Measurements from ENCODE around the gene FKBP8.

The FKBP8 gene

GRCh38 chr19:18521692-18522123 is 21.7 kb downstream of the FKBP8 start, which contains the start of gene ELL:
Gene ELL (minus strand): TSS chr19:18522070. CDS start chr19:18522055, 15 bp downstream.
- DNase-seq (ENCODE audit: low read depth), result no peak

DNA sequence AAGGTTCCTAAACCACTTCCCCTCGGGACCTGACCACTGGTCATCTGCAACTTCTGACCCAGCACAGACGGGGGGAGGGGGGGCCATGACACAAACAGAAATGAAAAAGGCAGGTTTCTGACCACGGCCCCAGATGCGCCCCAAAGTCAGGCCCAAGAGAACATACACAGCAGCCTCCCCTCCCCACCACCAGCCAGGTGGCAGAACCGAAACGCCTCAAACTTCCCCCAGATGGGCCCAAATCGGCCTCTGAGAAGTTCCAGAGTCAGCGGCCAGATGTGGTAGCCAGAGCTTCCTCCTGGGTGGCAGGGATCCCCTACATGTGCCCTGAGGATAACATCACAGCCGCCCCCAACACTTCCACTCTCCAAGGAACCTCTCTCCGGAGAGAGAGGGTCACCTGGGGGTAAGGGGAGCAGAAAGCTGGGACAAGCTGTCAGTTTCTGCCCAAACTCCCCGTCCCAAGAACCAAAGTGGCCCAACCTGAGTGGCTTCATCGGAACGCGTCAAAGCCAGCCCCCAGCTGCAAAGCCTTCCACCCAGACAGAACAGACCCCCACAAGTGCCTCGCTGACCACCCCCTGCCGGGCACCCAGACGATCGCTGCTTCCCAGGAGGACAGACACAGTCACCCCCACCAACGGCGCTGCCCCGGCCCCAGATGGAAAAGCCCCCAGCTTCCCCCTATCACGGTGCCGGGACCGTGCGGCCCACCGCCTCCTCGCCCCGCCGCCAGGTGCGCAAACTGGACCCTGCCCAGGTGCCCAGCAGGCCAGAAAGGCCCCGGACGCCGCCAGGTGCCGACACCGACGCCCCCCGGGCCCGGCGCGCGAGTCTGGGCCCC is 22.3 kb downstream of the FKBP8 start:
- no peak for DNase-seq (ENCODE audit: low read depth)

DNA sequence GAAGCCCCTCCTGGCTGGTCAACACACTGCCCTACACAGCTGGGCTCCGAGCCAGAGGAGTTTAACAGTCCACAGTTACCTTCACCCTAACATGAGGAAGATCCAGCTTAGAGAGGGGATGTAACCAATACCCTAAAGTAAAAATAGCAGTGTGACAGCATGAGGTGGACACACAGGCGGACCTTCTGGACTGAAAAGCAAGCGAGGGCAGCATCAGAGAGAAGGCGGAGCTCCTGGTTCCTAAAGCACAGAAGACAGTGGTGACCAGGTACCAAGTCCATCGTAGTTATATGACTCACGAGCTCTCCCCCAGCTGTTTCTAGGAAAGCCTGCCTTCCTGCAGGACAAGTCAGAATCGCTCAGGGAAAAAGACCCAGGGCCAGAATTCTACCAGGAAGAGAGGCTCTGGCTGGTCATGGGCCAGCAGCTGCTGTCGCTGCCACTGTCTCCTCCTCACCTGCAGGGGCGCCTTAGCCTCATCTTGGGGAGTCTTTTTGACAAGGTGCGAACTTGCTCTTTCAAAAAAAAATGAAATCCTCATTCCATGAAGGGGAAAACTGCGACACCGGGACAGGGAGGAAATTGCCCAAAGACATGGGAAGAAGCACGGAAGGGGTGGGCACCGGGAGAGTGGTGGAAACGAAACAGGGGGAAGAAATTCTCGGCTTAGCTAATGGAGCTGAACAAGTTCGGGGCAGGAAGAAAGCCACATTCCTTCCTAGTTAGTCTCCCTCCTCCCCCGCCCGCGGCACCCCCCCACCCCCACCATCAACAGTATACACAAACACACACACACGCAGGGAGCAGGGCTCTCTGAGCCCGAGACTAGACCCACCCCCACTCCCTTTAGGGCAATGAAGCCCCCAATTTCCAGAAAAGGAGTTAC is 23.2 kb downstream of the FKBP8 start:
- DNase-seq (ENCODE audit: low read depth), result no peak

DNA sequence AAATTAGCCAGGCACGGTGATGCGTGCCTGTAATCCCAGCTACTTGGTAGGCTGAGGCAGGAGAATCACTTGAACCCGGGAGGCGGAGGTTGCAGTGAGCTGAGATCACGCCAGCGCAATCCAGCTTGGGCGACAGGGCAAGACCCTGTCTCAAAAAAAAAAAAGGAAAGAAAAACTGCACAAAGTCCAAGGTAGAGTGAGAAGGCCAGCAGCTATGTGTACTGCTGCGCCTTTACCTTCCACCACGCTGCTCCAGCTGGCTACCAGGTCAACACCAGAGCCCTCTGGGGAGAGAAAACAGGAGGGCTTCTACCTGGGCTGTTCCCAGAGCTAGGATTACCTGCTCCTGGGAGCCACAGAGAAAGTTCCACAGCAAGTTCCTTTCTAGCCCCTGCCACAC is 24.7 kb downstream of the FKBP8 start:
- no peak for DNase-seq (ENCODE audit: low read depth)

DNA sequence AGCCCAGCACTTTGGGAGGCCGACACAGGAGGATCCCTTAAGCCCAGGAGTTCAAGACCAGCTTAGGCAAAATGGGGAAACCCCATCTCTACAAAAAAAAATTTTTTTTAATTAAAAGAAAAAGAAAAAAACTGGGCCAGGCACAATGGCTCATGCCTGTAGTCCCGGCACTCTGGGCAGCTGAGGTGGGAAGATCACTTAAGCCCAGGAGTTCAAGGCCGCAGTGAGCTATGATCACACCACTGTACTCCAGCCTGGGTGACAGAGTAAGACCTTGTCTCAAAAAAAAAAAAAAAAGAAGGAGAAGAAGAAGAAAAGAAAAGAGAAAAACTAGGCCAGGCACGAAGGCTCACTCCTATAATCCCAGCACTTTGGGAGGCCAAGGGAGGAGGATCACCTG is 25.8 kb downstream of the FKBP8 start:
- no peak for DNase-seq (ENCODE audit: low read depth)

- DNase-seq (ENCODE audit: low read depth), result no peak
Observed at GRCh38 chr19:18515959-18516358, 27.4 kb downstream of the FKBP8 start.

GRCh38 chr19:18514800-18515682 is 28.3 kb downstream of the FKBP8 start:
- no peak for DNase-seq (ENCODE audit: low read depth)

- no peak for DNase-seq (ENCODE audit: low read depth)
Observed at GRCh38 chr19:18513868-18514267, 29.5 kb downstream of the FKBP8 start.

- no peak for DNase-seq (ENCODE audit: low read depth)
Observed at GRCh38 chr19:18510216-18510615, 33.2 kb downstream of the FKBP8 start.

DNA sequence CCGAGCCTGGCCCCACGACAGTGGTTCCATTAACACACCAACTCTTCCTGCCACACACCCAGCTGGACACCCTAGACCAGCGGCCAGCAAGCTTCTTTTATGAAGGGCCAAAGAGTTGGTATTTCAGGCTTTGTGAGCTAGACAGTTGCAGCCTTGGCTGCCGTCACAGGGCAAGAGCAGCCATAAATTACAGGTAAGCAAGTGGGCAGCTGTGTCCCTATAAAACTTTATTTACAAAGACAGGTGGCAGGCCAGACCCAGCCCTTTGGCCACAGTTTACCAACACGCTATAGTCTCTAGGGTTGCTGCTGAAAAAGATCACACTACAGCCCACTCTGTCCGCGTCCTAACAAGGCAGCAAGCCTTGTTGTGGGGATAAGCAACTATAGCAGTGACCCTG is 34.8 kb downstream of the FKBP8 start:
- no peak for DNase-seq (ENCODE audit: low read depth)

DNA sequence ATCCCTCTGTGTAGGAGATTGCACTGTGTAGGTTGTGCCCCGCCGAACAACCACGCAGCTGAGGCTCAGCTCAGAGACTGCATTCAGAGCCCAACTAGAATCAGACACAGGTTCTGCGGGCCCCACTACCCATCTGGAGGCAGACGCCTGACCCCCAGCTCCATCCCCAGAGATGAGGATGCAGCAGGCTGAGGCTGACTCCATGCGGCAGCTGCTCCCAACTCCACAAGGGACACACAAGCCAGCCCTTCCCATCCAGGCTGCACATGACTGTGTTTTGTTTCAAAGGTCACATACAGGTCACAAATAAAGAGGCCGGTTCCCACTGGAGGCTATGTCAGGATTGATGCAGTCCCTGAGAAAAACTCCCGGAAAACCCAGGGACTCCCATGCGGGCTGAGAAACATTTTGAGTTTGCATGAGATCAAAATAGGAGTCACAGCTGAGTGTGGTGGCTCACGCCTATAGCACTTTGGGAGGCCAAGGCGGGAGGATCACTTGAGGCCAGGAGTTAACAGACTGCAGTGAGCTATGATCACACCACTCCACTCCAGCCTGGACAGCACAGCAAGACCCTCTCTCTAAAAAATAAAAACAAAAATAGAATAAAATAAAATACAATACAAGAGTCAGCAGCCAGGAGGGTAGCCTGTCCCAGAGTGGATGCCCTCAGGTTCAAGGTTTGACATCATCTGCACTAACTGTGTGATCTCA is 35.5 kb downstream of the FKBP8 start:
- no peak for DNase-seq (ENCODE audit: low read depth)

- no peak for DNase-seq (ENCODE audit: low read depth)
Observed at GRCh38 chr19:18507021-18507726, 36.2 kb downstream of the FKBP8 start.

GRCh38 chr19:18506101-18506930 is 37.1 kb downstream of the FKBP8 start:
- no peak for DNase-seq (ENCODE audit: low read depth)

DNA sequence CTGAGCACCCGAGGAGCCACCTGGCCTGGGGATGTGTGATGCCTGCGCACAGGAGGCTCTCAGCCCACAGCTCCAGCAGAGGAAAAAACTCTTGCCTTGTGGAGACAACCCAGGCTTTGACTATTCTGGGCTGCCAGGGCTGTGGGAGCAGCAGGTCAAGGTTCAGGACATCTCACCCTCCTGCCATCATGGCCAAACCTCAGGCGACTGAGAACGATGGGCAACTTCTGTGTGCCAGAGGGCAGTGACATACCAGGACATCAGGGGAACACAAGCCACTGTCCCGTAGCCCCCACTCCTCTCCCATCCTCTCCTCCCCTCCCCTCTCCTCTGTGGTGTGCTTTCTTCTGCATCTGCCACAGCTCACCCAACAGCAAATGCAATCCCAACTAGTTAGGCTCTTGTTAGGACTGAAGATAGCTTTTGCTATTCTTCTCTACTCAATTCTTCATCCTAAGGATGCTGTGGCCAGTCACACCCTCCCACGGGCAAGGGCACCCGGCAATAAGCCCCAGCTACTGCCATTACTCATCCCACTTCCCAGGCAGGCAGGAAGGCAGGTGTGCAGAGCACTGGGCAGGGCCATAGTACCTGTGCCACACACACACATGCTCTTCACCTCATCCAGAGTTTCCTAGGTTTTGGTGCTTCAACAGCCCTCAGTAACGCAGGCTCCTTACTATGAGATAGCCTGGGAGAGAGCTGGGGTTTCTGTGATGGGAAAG is 38.3 kb downstream of the FKBP8 start:
- DNase-seq (ENCODE audit: low read depth), result no peak

DNA sequence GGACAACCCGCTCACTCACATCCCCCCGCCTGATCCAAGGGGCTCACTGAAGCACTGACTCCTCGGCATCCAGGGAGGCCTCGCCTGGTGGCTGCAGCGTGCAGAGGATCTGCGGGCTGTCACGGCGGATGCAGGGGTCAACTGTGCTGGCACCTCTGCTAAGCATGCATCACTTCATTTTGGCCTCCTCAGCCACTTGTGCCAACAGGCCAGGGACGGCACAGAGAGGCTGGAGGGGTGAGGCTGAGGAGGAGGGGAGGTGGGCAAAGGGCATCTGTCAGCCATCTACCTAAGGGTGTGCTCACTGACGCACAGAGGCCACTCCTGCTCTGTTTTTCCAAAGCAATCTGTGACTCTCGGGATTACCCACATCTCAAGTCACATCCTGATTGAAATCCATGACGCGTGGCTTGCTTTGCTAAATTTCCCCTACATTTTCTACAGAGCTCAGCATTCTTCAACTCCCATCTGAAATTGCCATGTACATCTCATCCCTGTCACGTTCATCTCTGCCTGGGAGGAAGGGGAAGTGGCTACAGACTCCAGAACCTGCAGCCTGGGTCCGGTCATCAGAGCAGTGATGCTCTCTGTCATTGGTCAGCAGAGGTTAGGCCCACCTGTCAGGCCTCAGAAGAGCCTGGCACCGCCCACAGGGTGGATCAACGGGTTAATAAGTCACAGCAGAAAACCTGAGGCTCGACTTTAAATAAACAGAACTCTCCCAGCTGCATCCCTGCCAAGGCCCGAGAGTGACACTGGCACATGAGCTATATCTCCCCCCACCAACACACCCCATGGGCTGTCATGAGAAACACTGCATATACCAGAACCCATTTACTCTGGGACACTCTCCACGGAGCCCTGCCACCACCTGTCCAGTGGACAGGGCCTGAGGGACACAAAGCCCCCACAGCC is 39.1 kb downstream of the FKBP8 start:
- DNase-seq (ENCODE audit: low read depth), result no peak

DNA sequence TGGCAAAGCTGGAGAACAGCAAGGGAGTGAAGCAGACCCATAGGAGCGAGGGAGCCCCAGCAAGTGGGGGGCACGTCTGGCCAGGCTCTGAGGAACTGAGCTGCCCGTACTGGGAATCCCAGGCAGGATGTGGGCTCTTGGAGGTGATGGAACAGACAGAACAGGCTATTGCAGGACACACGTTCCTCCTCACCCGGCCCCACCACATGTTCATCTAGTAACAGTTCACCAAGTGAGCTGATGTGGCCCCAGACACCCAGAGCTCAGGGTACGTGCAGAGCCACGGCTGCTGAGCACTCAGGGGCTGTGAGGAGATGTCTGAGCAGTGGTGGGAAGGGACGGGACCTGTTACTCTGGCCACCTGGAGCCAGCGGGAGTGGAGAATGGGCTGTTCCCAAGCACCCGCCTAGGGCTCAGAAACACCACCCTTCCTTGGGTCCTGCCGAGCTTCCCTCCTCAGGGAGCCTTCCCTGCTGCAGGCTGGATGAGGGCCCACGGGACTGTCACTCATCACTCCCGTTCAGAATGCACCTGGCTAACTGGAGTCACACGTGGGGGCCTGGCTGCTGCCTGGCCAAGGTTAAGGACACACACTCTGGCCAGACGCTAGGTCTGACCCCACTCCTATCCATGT is 39.9 kb downstream of the FKBP8 start:
- no peak for DNase-seq (ENCODE audit: low read depth)

DNA sequence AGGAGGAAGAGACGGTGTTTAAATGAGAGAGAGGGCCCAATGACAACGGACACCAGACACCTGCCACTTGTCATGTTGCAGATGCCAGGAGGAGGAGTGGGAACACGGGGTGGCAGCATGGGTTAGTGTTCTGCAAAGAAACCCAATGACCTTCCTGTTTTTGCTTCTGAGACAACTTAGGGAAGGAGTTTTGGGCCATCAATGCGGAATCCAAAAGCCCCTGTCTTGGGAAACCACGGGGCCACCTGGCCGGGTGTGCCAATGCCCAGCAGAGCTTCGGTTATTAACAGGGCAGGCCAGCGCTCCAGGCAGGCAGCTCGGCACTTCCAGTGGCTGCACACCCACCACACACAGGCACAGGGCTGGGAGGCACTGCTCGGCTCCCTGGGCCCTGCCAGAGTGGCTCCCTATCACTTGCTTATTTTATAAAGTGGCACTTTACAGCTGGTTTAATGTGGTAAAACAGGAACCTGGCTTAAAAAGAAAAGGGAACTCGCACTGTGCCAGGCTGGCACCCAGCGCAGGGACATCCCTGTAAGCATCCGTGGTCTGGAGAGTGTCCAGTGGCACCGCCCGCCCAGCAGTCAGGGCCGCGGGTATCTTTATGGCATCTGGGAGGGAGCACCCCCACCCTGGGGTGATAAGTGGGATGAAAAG is 40.6 kb downstream of the FKBP8 start:
- no peak for DNase-seq (ENCODE audit: low read depth)

Measured in stimulated activated CD8-positive, alpha-beta memory T cell treated with anti-CD3 and anti-CD28 coated beads, Interleukin-4, amount 100 ng/mL, for 24 hours (primary cell).